Trophoblast cell (in vitro differentiated cells and primary cell): ENCODE results near the gene ZC3H18.
A peak's percentile ranks its signal among the peaks of the same experiment; 100 is the strongest.

ENCODE experiments used
- DNase-seq, 2 donors: peaks; one replicate each; pipeline ENCODE4 v3.0.0-alpha.2; 2016
- H2AFZ ChIP-seq: 2 replicates; pipeline ENCODE4 v1.6.1; 2013; ENCODE audit warnings: low read length, moderate library complexity, mild to moderate bottlenecking; ENCODE audit not compliant: insufficient read depth, poor library complexity
- H2AK5ac ChIP-seq: 2 replicates; pipeline ENCODE4 v1.6.1; 2013; ENCODE audit warnings: mild to moderate bottlenecking, low read length
- H2BK120ac ChIP-seq: 2 replicates; pipeline ENCODE4 v1.6.1; 2013; ENCODE audit warnings: low read length, mild to moderate bottlenecking, moderate library complexity; ENCODE audit not compliant: insufficient read depth, poor library complexity
- H2BK12ac ChIP-seq: 2 replicates; pipeline ENCODE4 v1.6.1; 2013; ENCODE audit warnings: mild to moderate bottlenecking, low read length, moderate library complexity
- H2BK5ac ChIP-seq: 2 replicates; pipeline ENCODE4 v1.6.1; 2013; ENCODE audit warnings: low read length, low read depth, moderate library complexity, mild to moderate bottlenecking; ENCODE audit not compliant: poor library complexity
- H3K14ac ChIP-seq: 2 replicates; pipeline ENCODE4 v1.6.1; 2013; ENCODE audit warnings: mild to moderate bottlenecking, low read length
- H3K18ac ChIP-seq: 2 replicates; pipeline ENCODE4 v1.6.1; 2013; ENCODE audit warnings: mild to moderate bottlenecking, low read length
- H3K23ac ChIP-seq: 2 replicates; pipeline ENCODE4 v1.6.1; 2013; ENCODE audit warnings: low read length
- H3K27ac ChIP-seq: 2 replicates; pipeline ENCODE4 v1.5.1; 2013; ENCODE audit warnings: low read depth, mild to moderate bottlenecking, inconsistent platforms, low read length, moderate library complexity
- H3K27me3 ChIP-seq: 2 replicates; pipeline ENCODE4 v1.6.1; 2013; ENCODE audit warnings: inconsistent platforms, mild to moderate bottlenecking, low read length, moderate library complexity; ENCODE audit not compliant: insufficient read depth
- H3K36me3 ChIP-seq, 2 experiments: 1 replicate in 1 of 2; 2 replicates in 1 of 2; pipeline ENCODE4 v1.6.1; 2013; ENCODE audit warnings: low read length in 2 of 2, mild to moderate bottlenecking in 2 of 2, moderate library complexity in 1 of 2; ENCODE audit not compliant: insufficient read depth in 2 of 2, control insufficient read depth in 1 of 2
- H3K4ac ChIP-seq: 2 replicates; pipeline ENCODE4 v1.6.1; 2013; ENCODE audit warnings: low read depth, mild to moderate bottlenecking, low read length, moderate library complexity
- H3K4me1 ChIP-seq, 2 experiments: 1 replicate in 1 of 2; 2 replicates in 1 of 2; pipeline ENCODE4 v1.6.1; 2013; ENCODE audit warnings: low read length in 2 of 2, mild to moderate bottlenecking in 2 of 2, moderate library complexity in 1 of 2; ENCODE audit not compliant: insufficient read depth in 2 of 2, control insufficient read depth in 1 of 2
- H3K4me2 ChIP-seq: 2 replicates; pipeline ENCODE4 v1.6.1; 2013; ENCODE audit warnings: inconsistent platforms, mild to moderate bottlenecking, low read length, moderate library complexity
- H3K4me3 ChIP-seq: 2 replicates; pipeline ENCODE4 v1.5.1; 2013; ENCODE audit warnings: mild to moderate bottlenecking, low read depth, low read length, inconsistent platforms
- H3K79me1 ChIP-seq: one replicate; pipeline ENCODE4 v1.6.1; 2013; ENCODE audit warnings: low read length
- H3K79me2 ChIP-seq: 2 replicates; pipeline ENCODE4 v1.6.1; 2013; ENCODE audit warnings: low read length, mild to moderate bottlenecking; ENCODE audit not compliant: control insufficient read depth, insufficient read depth, poor library complexity
- H3K9ac ChIP-seq: 2 replicates; pipeline ENCODE4 v1.6.1; 2013; ENCODE audit warnings: mild to moderate bottlenecking, low read length
- H3K9me3 ChIP-seq: 2 replicates; pipeline ENCODE4 v1.6.1; 2013; ENCODE audit warnings: low read depth, mild to moderate bottlenecking, control low read depth, inconsistent platforms, low read length; ENCODE audit not compliant: insufficient read depth
- H4K12ac ChIP-seq: 2 replicates; pipeline ENCODE4 v1.6.1; 2013; ENCODE audit warnings: low read depth, mild to moderate bottlenecking, low read length, moderate library complexity
- H4K8ac ChIP-seq: 2 replicates; pipeline ENCODE4 v1.6.1; 2013; ENCODE audit warnings: low read depth, mild to moderate bottlenecking, low read length, moderate library complexity
- H4K91ac ChIP-seq: one replicate; pipeline ENCODE4 v1.6.1; 2013; ENCODE audit warnings: low read depth, mild to moderate bottlenecking, low read length, moderate library complexity
- WGBS: extraction: QIAGEN DNeasy Blood & Tissue Kit; methylation state at CpG from one replicate; pipeline ENCODE4 v1.1.7; 2013; ENCODE audit warnings: missing lambda C conversion rate; ENCODE audit not compliant: insufficient read length, insufficient coverage; ENCODE audit errors: extremely low coverage; 5-methylcytosine and 5-hydroxymethylcytosine counted together

The ZC3H18 gene

GRCh38 chr16:88651989-88652761 is 82.0 kb downstream of the ZC3H18 start:
- Histone ChIP-seq H3K79me1 (peaks cover 10% of the 10 kb centered on the region), H2BK120ac (no peak overlapping the region), H4K12ac (peak overlapping the region; percentile 16), H3K27ac (no peak overlapping the region), H3K4ac (no peak overlapping the region), H2AFZ (no peak overlapping the region), H3K9ac (no peak overlapping the region), H4K91ac (no peak overlapping the region), H3K36me3 (peaks cover 62 to 63% of the 10 kb centered on the region in 2 experiments), H3K4me1 (peaks cover 15 to 16% of the 10 kb centered on the region in 2 experiments), H2BK12ac (no peak overlapping the region), H2AK5ac (no peak overlapping the region), H4K8ac (no peak overlapping the region), H3K23ac (no peak overlapping the region), H3K18ac (no peak overlapping the region), H3K79me2 (peaks cover 11% of the 10 kb centered on the region), H3K4me2 (no peak overlapping the region), H3K9me3 (peaks cover 5% of the 10 kb centered on the region), H3K14ac (no peak overlapping the region), H2BK5ac (no peak overlapping the region), H3K4me3 (no peak overlapping the region), H3K27me3 (no peaks in the 10 kb centered on the region)
- DNase-seq = no peak
- no CpG with 5 or more reads among the region's 29 CpGs for WGBS

GRCh38 chr16:88652762-88653063 is 82.5 kb downstream of the ZC3H18 start:
- H3K4ac ChIP-seq = no peak overlapping the region
- H4K12ac ChIP-seq = no peak overlapping the region
- H3K36me3 ChIP-seq = peaks cover 67 to 68% of the 10 kb centered on the region in 2 experiments
- H3K14ac ChIP-seq = no peak overlapping the region
- H3K4me2 ChIP-seq = no peak overlapping the region
- H2AK5ac ChIP-seq = no peak overlapping the region
- H3K27me3 ChIP-seq = no peaks in the 10 kb centered on the region
- H3K27ac ChIP-seq = no peak overlapping the region
- H4K8ac ChIP-seq = no peak overlapping the region
- no peak overlapping the region for H2BK5ac ChIP-seq
- no peak overlapping the region for H3K4me3 ChIP-seq
- DNase-seq = no peak
- peaks cover 15 to 16% of the 10 kb centered on the region in 2 experiments for H3K4me1 ChIP-seq
- H3K23ac ChIP-seq = no peak overlapping the region
- peaks cover 5% of the 10 kb centered on the region for H3K9me3 ChIP-seq
- no peak overlapping the region for H3K9ac ChIP-seq
- no peak overlapping the region for H2BK12ac ChIP-seq
- WGBS = no CpG with 5 or more reads among the region's 8 CpGs
- no peak overlapping the region for H2AFZ ChIP-seq
- peaks cover 10% of the 10 kb centered on the region for H3K79me1 ChIP-seq
- peaks cover 11% of the 10 kb centered on the region for H3K79me2 ChIP-seq
- H4K91ac ChIP-seq = no peak overlapping the region
- H3K18ac ChIP-seq = no peak overlapping the region
- H2BK120ac ChIP-seq = no peak overlapping the region

- no peak overlapping the region for H4K12ac ChIP-seq
- H2BK120ac ChIP-seq = no peak overlapping the region
- no CpG with 5 or more reads among the region's 13 CpGs for WGBS
- peaks cover 71 to 72% of the 10 kb centered on the region in 2 experiments for H3K36me3 ChIP-seq
- peaks cover 10% of the 10 kb centered on the region for H3K79me1 ChIP-seq
- peaks cover 11% of the 10 kb centered on the region for H3K79me2 ChIP-seq
- no peak overlapping the region for H3K23ac ChIP-seq
- H3K27me3 ChIP-seq = no peaks in the 10 kb centered on the region
- H2BK5ac ChIP-seq = no peak overlapping the region
- H2BK12ac ChIP-seq = no peak overlapping the region
- H2AK5ac ChIP-seq = no peak overlapping the region
- no peak overlapping the region for H3K4me2 ChIP-seq
- H3K9me3 ChIP-seq = peaks cover 5% of the 10 kb centered on the region
- no peak overlapping the region for H3K27ac ChIP-seq
- no peak overlapping the region for H3K9ac ChIP-seq
- H3K14ac ChIP-seq = no peak overlapping the region
- H3K4me3 ChIP-seq = no peak overlapping the region
- no peak overlapping the region for H2AFZ ChIP-seq
- no peak overlapping the region for H3K18ac ChIP-seq
- no peak for DNase-seq
- H4K8ac ChIP-seq = no peak overlapping the region
- no peak overlapping the region for H3K4ac ChIP-seq
- H4K91ac ChIP-seq = no peak overlapping the region
- H3K4me1 ChIP-seq = peaks cover 15 to 16% of the 10 kb centered on the region in 2 experiments
These were observed 82.9 kb downstream of the ZC3H18 start for GRCh38 chr16:88653101-88653500.

- no peak overlapping the region for H4K91ac ChIP-seq
- no peak overlapping the region for H3K18ac ChIP-seq
- peaks cover 11% of the 10 kb centered on the region for H3K79me2 ChIP-seq
- no peaks in the 10 kb centered on the region for H3K27me3 ChIP-seq
- DNase-seq = no peak
- no peak overlapping the region for H3K4me2 ChIP-seq
- no peak overlapping the region for H3K4ac ChIP-seq
- H3K4me3 ChIP-seq = no peak overlapping the region
- no peak overlapping the region for H2BK12ac ChIP-seq
- H4K12ac ChIP-seq = no peak overlapping the region
- no peak overlapping the region for H3K23ac ChIP-seq
- peaks cover 5% of the 10 kb centered on the region for H3K9me3 ChIP-seq
- H3K36me3 ChIP-seq = peaks cover 77% of the 10 kb centered on the region in 2 experiments
- H4K8ac ChIP-seq = no peak overlapping the region
- no peak overlapping the region for H3K14ac ChIP-seq
- no CpG with 5 or more reads among the region's 32 CpGs for WGBS
- H2AK5ac ChIP-seq = no peak overlapping the region
- H2BK5ac ChIP-seq = no peak overlapping the region
- H2AFZ ChIP-seq = no peak overlapping the region
- no peak overlapping the region for H3K27ac ChIP-seq
- H3K4me1 ChIP-seq = peaks cover 15 to 16% of the 10 kb centered on the region in 2 experiments
- H3K79me1 ChIP-seq = peaks cover 10% of the 10 kb centered on the region
- H2BK120ac ChIP-seq = no peak overlapping the region
- H3K9ac ChIP-seq = no peak overlapping the region
These were observed 83.6 kb downstream of the ZC3H18 start for GRCh38 chr16:88653596-88654362.
